ENCODE data around the gene KAT8. TPM values are rescaled to one million over a fixed set of nuclear protein-coding genes. Genes with fewer than 3 reads are reported as not detected.

KAT8 gene
- total and polyA plus RNA-seq, 10 of the 15 experiments (the other 5 are each of a cell fraction or from before 2014, with no cell fraction given), result 5.5 to 55.8 (median 39.6) TPM

DNA sequence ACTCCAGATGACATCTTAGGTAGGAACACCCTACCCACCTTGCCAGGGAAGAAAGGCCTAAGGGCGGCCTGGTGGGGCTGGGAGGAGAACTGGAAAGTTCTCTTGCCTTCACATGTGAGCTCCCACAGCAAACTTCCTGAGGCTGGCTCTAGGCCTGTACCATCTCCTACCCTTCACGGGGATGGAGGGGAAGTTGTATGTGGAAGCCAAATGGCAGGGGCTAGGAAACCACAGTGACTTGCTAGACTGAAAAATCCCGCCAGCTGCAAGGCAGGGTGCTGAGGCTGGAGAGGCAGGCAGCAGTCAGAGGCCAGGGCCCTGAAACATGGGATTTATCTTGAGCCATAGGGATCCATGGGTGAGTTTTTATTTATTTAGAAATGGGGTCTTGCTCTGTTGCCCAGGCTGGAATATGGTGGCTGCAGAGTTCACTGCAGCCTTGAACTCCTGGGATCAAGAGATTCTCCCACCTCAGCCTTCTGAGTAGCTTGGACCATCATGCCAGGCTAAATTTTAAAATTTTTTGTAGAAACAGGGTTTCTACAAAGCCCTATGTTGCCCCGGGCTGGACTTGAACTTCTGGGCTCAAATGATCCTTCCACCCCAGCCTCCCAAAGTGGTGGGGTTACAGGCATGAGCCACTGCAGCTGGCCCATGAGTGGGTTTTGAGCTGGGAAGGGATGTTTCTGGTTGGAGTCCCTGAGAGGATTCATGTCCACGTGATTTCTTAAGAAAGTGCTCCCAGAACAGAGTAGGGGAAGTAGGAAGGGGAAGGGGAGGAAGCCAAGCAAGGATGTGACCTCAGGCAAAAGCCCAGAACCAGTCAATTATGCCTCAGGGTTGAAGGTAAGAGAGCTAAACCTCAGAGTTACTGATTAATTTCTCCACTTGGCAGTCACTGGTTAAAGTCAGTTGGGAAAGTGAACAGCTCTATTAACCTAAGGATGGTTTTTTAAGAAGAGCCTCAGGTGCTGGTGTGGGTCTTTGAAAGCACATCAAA is 4.0 kb upstream of the KAT8 start:
- H3K27me3 ChIP-seq (replicated peaks in 1 of 2; ENCODE audit: control insufficient read depth in 2 of 2, insufficient read depth in 2 of 2, low read length in 1 of 2), result no peaks in the 10 kb centered on the region
- H2AFZ ChIP-seq (ENCODE audit: control insufficient read depth, low read depth, low read length), result no peak overlapping the region
- peaks cover 16% of the 10 kb centered on the region for H3K79me2 ChIP-seq (ENCODE audit: control insufficient read depth, insufficient read depth, low read length)
- no peaks in the 10 kb centered on the region for H4K20me1 ChIP-seq (ENCODE audit: control insufficient read depth, insufficient read depth)
- in situ Hi-C loops (cut with MboI) (loop anchor here (10.0 kb wide), 1 partner anchor 761 kb away; the partner anchor contains the start of gene ZNF267), intact Hi-C loops (cut with micrococcal nuclease; ENCODE audit: unreplicated experiment) (loop anchor here (10.0 kb wide), 1 partner anchor 761 kb away; the partner anchor contains the start of gene ZNF267)
- WGBS (ENCODE audit: insufficient coverage, insufficient replicate concordance, low lambda C conversion rate, missing lambda C conversion rate), result 58% methylated on average over 5 of the region's 5 CpGs
- no peak for DNase-seq (ENCODE audit: low read depth, low spot score)
- no TSS peak for BruUV-seq (replicated peaks)
- peaks cover 9% of the 10 kb centered on the region for H3K4me1 ChIP-seq (ENCODE audit: control insufficient read depth, insufficient read depth, low read length)
- SMC1A ChIA-PET (ENCODE audit: uncharacterized antibody, unreplicated experiment), result interaction anchor here (1.1 kb wide), 1 partner anchor 29 kb away, joined by 5 read pairs; no protein-coding TSS in a partner anchor
- no peak overlapping the region for H3K27ac ChIP-seq (ENCODE audit: control insufficient read depth, insufficient read depth)
- TF ChIP-seq, protein P1, sequence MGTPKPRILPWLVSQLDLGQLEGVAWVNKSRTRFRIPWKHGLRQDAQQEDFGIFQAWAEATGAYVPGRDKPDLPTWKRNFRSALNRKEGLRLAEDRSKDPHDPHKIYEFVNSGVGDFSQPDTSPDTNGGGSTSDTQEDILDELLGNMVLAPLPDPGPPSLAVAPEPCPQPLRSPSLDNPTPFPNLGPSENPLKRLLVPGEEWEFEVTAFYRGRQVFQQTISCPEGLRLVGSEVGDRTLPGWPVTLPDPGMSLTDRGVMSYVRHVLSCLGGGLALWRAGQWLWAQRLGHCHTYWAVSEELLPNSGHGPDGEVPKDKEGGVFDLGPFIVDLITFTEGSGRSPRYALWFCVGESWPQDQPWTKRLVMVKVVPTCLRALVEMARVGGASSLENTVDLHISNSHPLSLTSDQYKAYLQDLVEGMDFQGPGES (IDR thresholded peaks at IDR 0.05), result no peak
- no peak for TF ChIP-seq NBN (IDR thresholded peaks at IDR 0.05)
- TF ChIP-seq POLR2A (IDR thresholded peaks at IDR 0.05; ENCODE audit: low read depth, low read length), result no peak
- 0 out of 2 replicates have a peak, but pooled peaks have one; percentile 3 for TF ChIP-seq SPI1 (IDR thresholded peaks at IDR 0.05; ENCODE audit: borderline replicate concordance, insufficient read depth, low read depth, low read length)
- TF ChIP-seq TAF1 (IDR thresholded peaks at IDR 0.05; ENCODE audit: borderline replicate concordance, low read depth, low read length), result no peak
- no peak for TF ChIP-seq WRNIP1 (IDR thresholded peaks at IDR 0.05; ENCODE audit: borderline replicate concordance, low read depth, low read length)
- TF ChIP-seq CHD1 (IDR thresholded peaks at IDR 0.05; ENCODE audit: low read depth, low read length), result no peak
- TF ChIP-seq, protein P2, sequence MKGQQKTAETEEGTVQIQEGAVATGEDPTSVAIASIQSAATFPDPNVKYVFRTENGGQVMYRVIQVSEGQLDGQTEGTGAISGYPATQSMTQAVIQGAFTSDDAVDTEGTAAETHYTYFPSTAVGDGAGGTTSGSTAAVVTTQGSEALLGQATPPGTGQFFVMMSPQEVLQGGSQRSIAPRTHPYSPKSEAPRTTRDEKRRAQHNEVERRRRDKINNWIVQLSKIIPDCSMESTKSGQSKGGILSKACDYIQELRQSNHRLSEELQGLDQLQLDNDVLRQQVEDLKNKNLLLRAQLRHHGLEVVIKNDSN (IDR thresholded peaks at IDR 0.05; ENCODE audit: borderline replicate concordance, extremely low read length, insufficient read depth, low read depth, low read length), result no peak
- TF ChIP-seq IKZF1 (conservative IDR thresholded peaks at IDR 0.05), result peak; percentile 44
- TF ChIP-seq KDM1A (IDR thresholded peaks at IDR 0.05; ENCODE audit: borderline replicate concordance), result no peak
- TF ChIP-seq RUNX3 (IDR thresholded peaks at IDR 0.05; ENCODE audit: low read length), result no peak
- TF ChIP-seq, protein P3, sequence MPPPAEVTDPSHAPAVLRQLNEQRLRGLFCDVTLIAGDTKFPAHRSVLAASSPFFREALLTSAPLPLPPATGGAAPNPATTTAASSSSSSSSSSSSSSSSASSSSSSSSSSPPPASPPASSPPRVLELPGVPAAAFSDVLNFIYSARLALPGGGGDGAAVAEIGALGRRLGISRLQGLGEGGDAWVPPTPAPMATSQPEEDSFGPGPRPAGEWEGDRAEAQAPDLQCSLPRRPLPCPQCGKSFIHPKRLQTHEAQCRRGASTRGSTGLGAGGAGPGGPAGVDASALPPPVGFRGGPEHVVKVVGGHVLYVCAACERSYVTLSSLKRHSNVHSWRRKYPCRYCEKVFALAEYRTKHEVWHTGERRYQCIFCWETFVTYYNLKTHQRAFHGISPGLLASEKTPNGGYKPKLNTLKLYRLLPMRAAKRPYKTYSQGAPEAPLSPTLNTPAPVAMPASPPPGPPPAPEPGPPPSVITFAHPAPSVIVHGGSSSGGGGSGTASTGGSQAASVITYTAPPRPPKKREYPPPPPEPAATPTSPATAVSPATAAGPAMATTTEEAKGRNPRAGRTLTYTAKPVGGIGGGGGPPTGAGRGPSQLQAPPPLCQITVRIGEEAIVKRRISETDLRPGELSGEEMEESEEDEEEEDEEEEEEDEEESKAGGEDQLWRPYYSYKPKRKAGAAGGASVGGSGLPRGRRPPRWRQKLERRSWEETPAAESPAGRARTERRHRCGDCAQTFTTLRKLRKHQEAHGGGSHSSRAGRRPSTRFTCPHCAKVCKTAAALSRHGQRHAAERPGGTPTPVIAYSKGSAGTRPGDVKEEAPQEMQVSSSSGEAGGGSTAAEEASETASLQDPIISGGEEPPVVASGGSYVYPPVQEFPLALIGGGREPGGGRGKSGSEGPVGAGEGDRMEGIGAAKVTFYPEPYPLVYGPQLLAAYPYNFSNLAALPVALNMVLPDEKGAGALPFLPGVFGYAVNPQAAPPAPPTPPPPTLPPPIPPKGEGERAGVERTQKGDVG (CRISPR knock-in tag; IDR thresholded peaks at IDR 0.05), result no peak
- peak; percentile 27 to 37; a peak in 1 of 4 replicates for TF ChIP-seq IKZF2 (IDR thresholded peaks at IDR 0.05)
- H3K9ac ChIP-seq (ENCODE audit: control insufficient read depth, insufficient read depth, low read length), result no peak overlapping the region
- no peak for FAIRE-seq
- no peak overlapping the region for H3K4me2 ChIP-seq (ENCODE audit: control insufficient read depth, insufficient read depth)
- POLR2A ChIA-PET, result interaction anchor here (0.5 to 0.6 kb wide), 2 partner anchors 43 to 67 kb away, joined by 3 to 5 read pairs; no protein-coding TSS in a partner anchor
- peak; percentile 7; the same call in 2 of the 3 replicates for ATAC-seq
- RAD21 ChIA-PET (ENCODE audit: unreplicated experiment), result no interaction called here
- H3K9me3 ChIP-seq (replicated peaks; ENCODE audit: control insufficient read depth, insufficient read depth, low read length), result no peaks in the 10 kb centered on the region
- no peak overlapping the region for H3K4me3 ChIP-seq
- H3K36me3 ChIP-seq (ENCODE audit: control insufficient read depth in 2 of 2, insufficient read depth in 2 of 2, low read length in 1 of 2), result peaks cover 0 to 4% of the 10 kb centered on the region in 2 experiments; a peak in 3 of 4 replicates
- CTCF ChIA-PET, result interaction anchor here (0.7 to 1.6 kb wide), 2 partner anchors 29 to 39 kb away, joined by 3 to 7 read pairs; partner anchors contain the start of genes ZNF646 and ZNF668

All from GM12878 (cell line).